Left renal pelvis (tissue), 4 donors: ENCODE measurements around the gene SLC40A1. TPM values are rescaled to one million over a fixed set of nuclear protein-coding genes. Genes with fewer than 3 reads are reported as not detected.

Experiments used
- DNase-seq, 4 donors: peaks; one replicate each; pipeline ENCODE4 v3.0.0-alpha.2; 2013; ENCODE audit warnings: low read depth in 4 of 4, low spot score in 3 of 4
- polyA plus RNA-seq, 4 donors: library from polyadenylated mRNA; unstranded; fragments of 120-200 nt; gene quantifications; one replicate each; pipeline ENCODE4 v1.2.1, GENCODE V29; 2013; ENCODE audit not compliant: insufficient read length in 4 of 4

The SLC40A1 gene
- polyA plus RNA-seq, 4 donors: 103 to 145 (median 121) TPM

GRCh38 chr2:189544318-189545042 lies 36.1 kb downstream of the SLC40A1 start:
- no peak for DNase-seq

- DNase-seq: no peak
Measured at GRCh38 chr2:189543367-189543766, 37.2 kb downstream of the SLC40A1 start.

GRCh38 chr2:189542145-189542882 lies 38.3 kb downstream of the SLC40A1 start:
- no peak for DNase-seq

GRCh38 chr2:189541591-189541990 lies 39.0 kb downstream of the SLC40A1 start:
- DNase-seq: no peak

- DNase-seq: no peak
Measured at GRCh38 chr2:189540551-189540950, 40.0 kb downstream of the SLC40A1 start.

GRCh38 chr2:189538402-189538801 lies 42.2 kb downstream of the SLC40A1 start:
- DNase-seq: no peak

GRCh38 chr2:189536830-189537229 lies 43.8 kb downstream of the SLC40A1 start:
- no peak for DNase-seq

- DNase-seq: no peak
Measured at GRCh38 chr2:189534854-189535832, 45.4 kb downstream of the SLC40A1 start.

GRCh38 chr2:189533288-189534035 lies 47.1 kb downstream of the SLC40A1 start:
- no peak for DNase-seq

GRCh38 chr2:189530965-189531637 lies 49.5 kb downstream of the SLC40A1 start:
- DNase-seq: no peak

- DNase-seq: no peak
Measured at GRCh38 chr2:189528617-189529016, 52.0 kb downstream of the SLC40A1 start.

- DNase-seq: no peak
Measured at GRCh38 chr2:189527812-189528592, 52.6 kb downstream of the SLC40A1 start.

- DNase-seq: no peak
Measured at GRCh38 chr2:189527041-189527750, 53.4 kb downstream of the SLC40A1 start.

- DNase-seq: no peak
Measured at GRCh38 chr2:189526241-189526640, 54.3 kb downstream of the SLC40A1 start.

- DNase-seq: no peak
Measured at GRCh38 chr2:189524746-189525145, 55.8 kb downstream of the SLC40A1 start.

GRCh38 chr2:189522435-189523151 lies 58.0 kb downstream of the SLC40A1 start:
- DNase-seq: no peak

- DNase-seq: no peak
Measured at GRCh38 chr2:189521699-189522434, 58.7 kb downstream of the SLC40A1 start.
